HK-2 (cell line): Measurements from ENCODE around the gene KIAA0825.
A peak's percentile ranks its signal among the peaks of the same experiment; 100 is the strongest.

ENCODE experiments used
- DNase-seq: peaks from one replicate; pipeline ENCODE4 v3.0.0-alpha.2; 2018; ENCODE audit not compliant: unreplicated experiment

Gene KIAA0825

DNA sequence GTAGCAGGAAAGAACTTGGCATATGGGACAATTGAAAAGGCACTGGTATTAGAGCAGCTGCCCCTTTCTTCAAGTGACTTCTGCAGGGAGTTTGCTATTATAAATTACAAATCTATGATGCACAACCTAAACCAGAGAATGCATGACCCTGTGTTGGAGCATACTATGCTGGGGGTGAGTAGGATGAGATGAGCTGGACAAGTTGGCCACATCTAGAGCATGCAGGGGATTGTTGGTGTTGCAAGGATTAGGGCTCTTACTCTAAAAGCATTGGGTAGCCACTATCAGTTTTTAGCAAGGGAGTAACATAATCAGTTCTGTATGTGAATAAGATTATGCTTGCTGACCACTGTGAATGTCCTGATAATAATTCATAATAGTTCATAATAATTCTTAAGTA, 186.7 kb downstream of the KIAA0825 start:
- DNase-seq = no peak

GRCh38 chr5:94429566-94429965, 188.8 kb downstream of the KIAA0825 start:
- no peak for DNase-seq

DNA sequence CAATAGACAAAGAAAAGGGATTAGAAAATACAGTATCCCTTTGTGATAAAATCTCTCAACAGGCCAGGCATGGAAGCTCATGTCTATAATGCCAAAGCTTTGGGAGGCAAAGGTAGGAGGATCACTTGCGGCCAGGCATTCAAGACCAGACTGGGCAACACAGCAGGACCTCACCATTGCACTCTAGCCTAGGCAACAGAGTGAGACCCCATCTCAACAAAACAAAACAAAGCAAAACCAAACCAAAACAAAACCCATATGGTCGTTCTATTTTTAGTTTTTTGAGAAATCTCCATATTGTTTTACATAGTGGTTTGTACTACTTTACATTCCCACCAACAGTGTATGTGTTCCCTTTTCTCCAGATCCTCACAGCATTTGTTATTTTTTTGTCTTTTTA, 193.0 kb downstream of the KIAA0825 start:
- DNase-seq = no peak

DNA sequence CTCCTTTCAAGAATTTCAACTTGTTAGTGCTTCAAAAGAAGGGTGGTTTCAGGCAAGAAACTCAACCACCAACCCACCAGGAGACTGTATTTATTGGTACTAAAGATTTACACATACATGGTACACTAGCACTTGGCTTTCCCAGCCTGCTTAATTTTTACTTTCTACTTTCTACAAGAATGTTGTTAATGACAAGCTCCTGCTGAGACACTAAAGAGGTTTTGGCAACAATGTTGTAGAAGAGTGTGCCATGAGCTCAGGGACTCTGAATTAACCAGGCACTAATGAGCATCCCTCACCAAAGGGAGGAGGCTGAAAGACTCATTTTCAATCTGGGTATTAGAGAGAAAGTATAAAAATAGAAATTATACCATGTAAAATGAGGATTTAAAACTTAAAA, 195.0 kb downstream of the KIAA0825 start:
- no peak for DNase-seq

DNA sequence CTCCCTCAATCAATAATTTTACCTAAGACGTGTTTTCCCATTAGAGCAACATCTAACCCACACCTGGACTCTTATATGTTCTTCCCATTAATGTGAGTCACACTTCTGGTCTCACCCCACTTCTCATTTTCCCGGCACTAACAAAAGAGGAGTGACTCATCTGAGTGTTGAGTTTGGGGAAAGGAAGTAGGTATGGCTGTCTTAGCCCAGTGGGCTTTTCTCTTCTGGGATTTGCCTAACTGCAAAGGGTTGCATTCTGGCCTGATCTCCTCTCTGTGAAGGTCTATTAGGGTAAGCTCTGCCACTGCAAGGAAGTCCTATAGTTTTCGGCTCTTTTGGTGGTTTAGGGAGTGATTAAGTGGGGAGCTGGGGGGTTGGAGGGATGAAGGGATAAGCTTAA, 195.6 kb downstream of the KIAA0825 start:
- DNase-seq = peak; percentile 3

GRCh38 chr5:94420885-94421284, 197.5 kb downstream of the KIAA0825 start:
- no peak for DNase-seq

DNA sequence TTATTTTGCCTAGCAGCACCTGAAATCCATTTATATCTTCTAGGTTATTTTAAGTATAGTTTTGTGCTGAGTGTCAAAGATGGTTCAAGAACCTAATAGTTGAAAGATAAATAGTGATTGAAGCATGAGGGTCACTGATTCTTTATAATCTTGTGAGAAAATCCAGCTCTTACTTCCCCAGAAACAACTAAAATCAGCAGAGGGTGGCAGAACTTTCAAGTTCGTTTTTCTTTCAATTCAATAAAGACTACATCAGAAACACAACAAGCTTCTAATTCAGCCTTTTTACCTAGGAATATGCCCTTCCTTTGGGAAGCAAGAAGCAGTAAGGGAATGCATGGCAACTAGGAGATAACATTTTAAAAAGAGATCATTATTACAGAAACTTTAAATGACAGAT, 202.6 kb downstream of the KIAA0825 start:
- DNase-seq = no peak

DNA sequence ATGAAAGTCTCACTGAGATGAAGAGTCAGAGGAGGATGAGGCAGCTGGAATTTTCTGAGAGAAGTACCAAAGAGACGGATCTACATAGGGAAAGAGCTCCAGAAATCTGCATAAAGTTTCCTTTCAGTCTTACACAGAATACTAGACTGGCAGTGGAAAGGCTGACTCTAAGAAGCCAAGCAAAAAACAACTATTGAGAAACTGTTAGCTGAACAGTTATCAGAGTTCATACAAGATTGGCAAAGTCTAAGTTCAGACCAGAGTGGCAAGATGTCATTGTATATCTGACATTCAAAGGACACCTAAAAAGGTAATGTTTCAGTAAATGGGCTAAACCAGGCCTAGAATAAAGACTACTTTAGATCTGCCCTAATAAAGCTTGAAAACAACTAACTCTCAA, 209.0 kb downstream of the KIAA0825 start:
- no peak for DNase-seq

- DNase-seq = no peak
Observed at GRCh38 chr5:94407023-94407422, 211.4 kb downstream of the KIAA0825 start.

GRCh38 chr5:94403483-94403882, 214.9 kb downstream of the KIAA0825 start:
- DNase-seq = no peak

GRCh38 chr5:94402096-94402495, 216.3 kb downstream of the KIAA0825 start:
- no peak for DNase-seq

DNA sequence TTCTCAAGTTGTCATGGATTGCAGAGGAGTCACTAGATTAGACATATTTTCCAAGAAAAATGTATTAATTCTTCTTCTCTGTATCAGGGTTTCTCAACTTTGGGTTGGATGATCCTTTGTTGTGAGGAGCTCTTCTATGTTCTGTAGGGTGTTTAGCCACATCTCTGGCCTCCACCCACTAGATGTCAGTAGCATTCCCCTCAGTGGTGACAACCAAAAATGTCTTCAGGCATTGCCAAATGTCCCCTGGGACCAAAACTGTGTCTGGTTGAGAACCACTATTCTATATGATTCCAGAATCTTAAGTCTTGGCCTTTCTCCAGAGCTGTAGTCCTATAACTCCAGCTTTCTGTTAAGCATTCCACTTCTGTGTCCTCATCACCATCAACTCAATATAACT, 220.9 kb downstream of the KIAA0825 start:
- DNase-seq = no peak

- DNase-seq = no peak
Observed at GRCh38 chr5:94396687-94397086, 221.7 kb downstream of the KIAA0825 start.

DNA sequence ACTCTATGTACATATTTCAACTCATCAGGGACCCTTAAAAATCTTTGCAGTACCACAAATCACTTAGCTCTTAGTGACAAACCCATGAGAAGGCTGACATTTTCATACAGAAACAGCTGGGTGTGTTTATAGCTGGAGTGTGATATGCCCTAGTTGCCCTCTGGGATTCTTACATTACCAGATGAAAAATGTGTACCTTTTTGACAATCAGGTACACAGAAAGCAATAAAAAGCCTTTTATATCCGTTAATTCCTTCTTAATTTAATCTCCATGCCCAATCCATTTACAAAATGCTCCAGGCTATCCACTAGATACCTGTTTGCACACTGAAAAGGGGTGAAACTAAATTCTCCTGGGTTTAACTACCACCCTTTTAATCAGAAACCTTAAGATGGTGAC, 222.9 kb downstream of the KIAA0825 start:
- DNase-seq = no peak

GRCh38 chr5:94391996-94392395, 226.4 kb downstream of the KIAA0825 start:
- no peak for DNase-seq

- no peak for DNase-seq
Observed at GRCh38 chr5:94389515-94389899, 228.9 kb downstream of the KIAA0825 start.

- no peak for DNase-seq
Observed at GRCh38 chr5:94388773-94389514, 229.5 kb downstream of the KIAA0825 start.

DNA sequence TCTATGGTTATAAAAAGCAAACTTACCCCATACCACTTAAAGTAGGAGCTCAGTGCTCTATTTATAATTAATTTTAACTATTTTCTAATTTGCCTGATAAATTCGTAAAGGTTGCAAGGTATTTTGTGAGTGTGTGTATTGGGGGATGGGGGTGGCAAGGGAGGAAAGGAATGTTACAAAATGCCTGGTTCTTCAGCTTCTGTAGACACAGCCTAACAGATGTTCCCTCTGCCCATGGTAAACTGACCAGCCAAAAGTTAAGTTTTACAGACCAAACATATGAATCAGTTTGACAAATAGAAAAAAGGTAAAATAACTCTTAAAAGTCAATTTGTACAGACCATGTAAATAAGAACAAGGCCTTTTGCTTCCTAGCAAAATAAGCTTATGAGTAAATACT, 232.6 kb downstream of the KIAA0825 start:
- DNase-seq = no peak

GRCh38 chr5:94378062-94378461, 240.3 kb downstream of the KIAA0825 start:
- no peak for DNase-seq

DNA sequence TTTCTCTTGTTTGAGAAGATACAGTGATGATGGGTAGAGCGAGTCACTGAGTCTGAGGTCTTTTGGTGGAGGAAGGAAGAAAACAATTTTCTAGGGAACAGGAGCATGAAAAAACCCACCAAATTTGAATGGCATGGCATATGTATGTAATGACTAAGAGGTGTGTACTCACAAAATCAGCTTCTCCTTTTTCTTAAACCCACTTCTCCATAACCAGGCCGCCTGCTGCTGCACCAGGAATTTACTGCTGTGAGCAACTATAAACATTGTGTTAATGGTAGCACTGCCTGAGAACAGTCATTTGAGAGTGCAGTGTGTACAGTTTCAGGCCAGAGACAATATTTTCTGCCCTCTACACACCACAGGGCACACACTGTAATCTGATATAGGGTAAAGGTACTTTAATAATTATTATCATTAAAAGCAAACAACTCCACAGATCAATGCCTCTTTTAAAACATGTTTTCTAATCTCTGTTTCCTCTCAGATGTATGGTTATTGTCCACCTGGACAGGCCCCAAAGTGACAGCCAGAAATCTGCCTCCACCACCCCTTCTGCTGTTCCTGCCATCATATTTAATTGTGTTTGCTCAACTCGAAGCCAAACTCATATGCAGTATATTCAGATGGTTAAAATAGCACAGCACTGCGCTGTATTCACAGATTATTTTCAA, 241.6 kb downstream of the KIAA0825 start:
- no peak for DNase-seq

- no peak for DNase-seq
Observed at GRCh38 chr5:94375801-94376200, 242.6 kb downstream of the KIAA0825 start.

DNA sequence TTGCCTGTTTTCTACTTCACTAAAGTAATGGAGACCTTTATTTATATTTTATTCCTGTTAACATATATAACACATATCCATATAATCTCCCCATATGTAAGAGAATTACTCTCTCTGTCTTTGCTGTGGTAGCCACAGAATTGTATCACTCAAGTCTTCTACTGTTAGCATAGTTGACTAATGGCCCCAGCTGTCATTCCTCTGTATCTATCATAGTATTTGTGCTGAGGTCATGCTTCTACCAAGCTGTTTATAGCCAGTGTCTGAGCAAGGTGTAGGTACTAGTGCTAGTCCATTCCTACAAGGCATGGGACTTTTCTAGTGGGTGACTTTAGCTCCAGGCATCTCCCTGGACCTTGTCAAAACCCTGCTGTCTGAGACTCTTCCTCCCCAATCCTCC, 244.1 kb downstream of the KIAA0825 start:
- DNase-seq = no peak

DNA sequence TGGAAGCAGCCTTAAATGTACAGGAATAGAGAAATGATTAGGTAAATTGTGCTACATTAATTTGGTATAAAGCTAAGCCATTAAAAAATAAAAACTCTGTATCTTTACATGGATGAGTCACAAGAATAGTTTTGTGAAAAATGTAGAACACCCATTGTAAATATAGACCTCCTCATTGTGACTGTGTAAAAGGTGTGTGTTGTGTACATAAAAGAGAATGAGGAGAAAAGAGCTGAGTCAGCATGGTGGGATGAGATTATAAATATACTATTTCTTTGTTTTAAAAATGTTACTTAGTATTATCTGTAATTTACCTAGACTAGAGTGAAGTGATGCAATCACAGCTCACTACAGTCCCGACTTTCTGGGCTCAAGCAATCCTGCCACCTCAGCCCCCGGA, 250.5 kb downstream of the KIAA0825 start:
- no peak for DNase-seq

- DNase-seq = no peak
Observed at GRCh38 chr5:94366811-94367210, 251.6 kb downstream of the KIAA0825 start.
